Epithelial cell of proximal tubule (primary cell): Measurements from ENCODE around the gene NTRK1. TPM values are rescaled to one million over a fixed set of nuclear protein-coding genes. Genes with fewer than 3 reads are reported as not detected.

Experiments used
- DNase-seq: peaks from one replicate; pipeline ENCODE4 v3.0.0-alpha.2; 2011; ENCODE audit warnings: low read depth
- H3K4me3 ChIP-seq: 2 replicates; pipeline ENCODE4 v1.5.1; 2011; ENCODE audit warnings: low read depth, mild to moderate bottlenecking, low read length
- total RNA-seq: library from RNA; depleted of rRNA; stranded (reverse); fragments of >200 nt; gene quantifications from 2 replicates; pipeline ENCODE4 v1.2.3, GENCODE V29; 2015
- TF ChIP-seq, protein P1 (sequence below): conservative IDR thresholded peaks from 2 replicates; pipeline ENCODE4 v1.5.1; 2012; ENCODE audit warnings: low read depth, mild to moderate bottlenecking, low read length

NTRK1 gene
- total RNA-seq, 1 donor from 2014 or later: not detected

GRCh38 chr1:156838972-156839371 lies 21.7 kb upstream of the NTRK1 start:
- TF ChIP-seq, protein P1, sequence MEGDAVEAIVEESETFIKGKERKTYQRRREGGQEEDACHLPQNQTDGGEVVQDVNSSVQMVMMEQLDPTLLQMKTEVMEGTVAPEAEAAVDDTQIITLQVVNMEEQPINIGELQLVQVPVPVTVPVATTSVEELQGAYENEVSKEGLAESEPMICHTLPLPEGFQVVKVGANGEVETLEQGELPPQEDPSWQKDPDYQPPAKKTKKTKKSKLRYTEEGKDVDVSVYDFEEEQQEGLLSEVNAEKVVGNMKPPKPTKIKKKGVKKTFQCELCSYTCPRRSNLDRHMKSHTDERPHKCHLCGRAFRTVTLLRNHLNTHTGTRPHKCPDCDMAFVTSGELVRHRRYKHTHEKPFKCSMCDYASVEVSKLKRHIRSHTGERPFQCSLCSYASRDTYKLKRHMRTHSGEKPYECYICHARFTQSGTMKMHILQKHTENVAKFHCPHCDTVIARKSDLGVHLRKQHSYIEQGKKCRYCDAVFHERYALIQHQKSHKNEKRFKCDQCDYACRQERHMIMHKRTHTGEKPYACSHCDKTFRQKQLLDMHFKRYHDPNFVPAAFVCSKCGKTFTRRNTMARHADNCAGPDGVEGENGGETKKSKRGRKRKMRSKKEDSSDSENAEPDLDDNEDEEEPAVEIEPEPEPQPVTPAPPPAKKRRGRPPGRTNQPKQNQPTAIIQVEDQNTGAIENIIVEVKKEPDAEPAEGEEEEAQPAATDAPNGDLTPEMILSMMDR: peak; percentile 90
- no peak overlapping the region for H3K4me3 ChIP-seq
- DNase-seq: no peak

GRCh38 chr1:156839426-156840109 lies 21.1 kb upstream of the NTRK1 start:
- TF ChIP-seq, protein P1: no peak
- DNase-seq: no peak
- H3K4me3 ChIP-seq: no peak overlapping the region

DNA sequence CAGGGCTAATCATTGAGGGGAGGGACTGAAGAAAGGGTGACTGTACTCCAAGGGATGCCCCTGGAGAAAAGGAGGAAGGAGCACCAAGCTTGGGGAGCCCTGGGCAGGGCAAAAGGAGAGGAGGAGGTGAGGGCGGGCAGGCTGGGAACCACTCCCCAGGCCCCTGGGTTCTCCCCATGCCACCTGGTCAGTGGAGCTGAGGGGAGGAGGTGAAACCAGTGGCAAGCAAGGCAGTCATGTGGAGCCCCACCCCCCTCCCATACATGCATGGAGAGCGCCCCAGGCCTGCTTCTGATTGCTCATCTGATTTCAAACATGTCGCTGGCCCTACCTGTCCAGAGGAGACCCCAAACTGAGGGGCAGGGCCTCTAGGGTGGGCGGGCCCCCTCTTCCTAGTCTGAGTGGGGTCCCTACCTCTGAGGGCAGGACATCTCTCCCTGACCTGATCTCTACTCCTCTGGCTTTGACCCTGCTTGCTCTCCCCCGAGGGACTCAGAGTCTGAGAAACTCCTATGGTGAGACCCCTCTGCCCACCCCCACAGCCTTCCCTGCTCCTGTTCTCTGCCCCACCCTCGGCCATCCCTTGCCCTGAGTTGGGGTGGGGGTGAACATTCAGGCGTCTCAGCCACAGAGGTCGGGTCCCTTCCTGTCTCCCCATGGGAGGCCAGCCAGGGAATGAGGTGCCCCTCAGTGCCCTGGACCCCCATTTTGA lies 20.3 kb upstream of the NTRK1 start:
- no peak for DNase-seq
- H3K4me3 ChIP-seq: no peak overlapping the region
- TF ChIP-seq, protein P1: no peak

GRCh38 chr1:156840898-156841279 lies 19.8 kb upstream of the NTRK1 start:
- TF ChIP-seq, protein P1: no peak
- no peak overlapping the region for H3K4me3 ChIP-seq
- no peak for DNase-seq

DNA sequence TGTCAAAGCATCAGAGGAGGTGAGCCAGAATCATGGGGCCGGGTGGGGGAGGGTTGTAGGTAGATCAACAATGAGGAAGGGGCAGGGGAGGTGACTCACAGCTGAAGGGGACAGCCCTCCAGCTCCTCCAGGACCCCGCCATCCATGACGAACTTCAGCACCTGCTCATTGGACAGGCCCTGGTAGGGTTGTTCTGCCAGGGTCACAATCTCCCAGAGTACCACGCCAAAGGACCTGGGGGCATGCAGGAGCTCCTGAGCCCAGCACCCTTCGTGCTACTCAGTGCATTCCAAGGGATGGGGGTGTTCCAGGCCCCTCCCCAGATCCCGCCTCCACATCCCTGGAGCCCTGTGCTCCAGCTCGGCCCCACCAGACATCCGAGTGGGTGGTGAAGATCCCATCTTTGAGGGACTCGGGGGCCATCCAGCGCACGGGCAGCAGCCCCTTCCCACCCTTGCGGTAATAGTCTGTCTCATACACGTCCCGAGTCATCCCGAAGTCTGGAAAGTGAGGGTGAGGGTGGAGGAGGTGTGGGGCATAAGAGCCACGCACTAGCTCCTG lies 19.3 kb upstream of the NTRK1 start:
- TF ChIP-seq, protein P1: no peak
- DNase-seq: no peak
- H3K4me3 ChIP-seq: no peak overlapping the region

GRCh38 chr1:156842618-156843300 lies 17.9 kb upstream of the NTRK1 start:
- H3K4me3 ChIP-seq: no peak overlapping the region
- DNase-seq: no peak
- TF ChIP-seq, protein P1: no peak
